Inflammatory macrophage treated with lipopolysaccharide for 1 hour (primary cell): ENCODE measurements around the gene TIFAB.
A peak's percentile ranks its signal among the peaks of the same experiment; 100 is the strongest.

ENCODE experiments used
- DNase-seq, 2 donors: peaks; one replicate each; pipeline ENCODE4 v3.0.0-alpha.2; 2020 to 2022

Gene TIFAB

GRCh38 chr5:135457424-135458071 lies 5.4 kb upstream of the TIFAB start:
- peak; percentile 57 to 82 for DNase-seq

- DNase-seq = peak; percentile 98 to 100
Observed at GRCh38 chr5:135456238-135457099, 4.3 kb upstream of the TIFAB start.

- DNase-seq = no peak
Observed at GRCh38 chr5:135455876-135456237, 3.7 kb upstream of the TIFAB start.

DNA sequence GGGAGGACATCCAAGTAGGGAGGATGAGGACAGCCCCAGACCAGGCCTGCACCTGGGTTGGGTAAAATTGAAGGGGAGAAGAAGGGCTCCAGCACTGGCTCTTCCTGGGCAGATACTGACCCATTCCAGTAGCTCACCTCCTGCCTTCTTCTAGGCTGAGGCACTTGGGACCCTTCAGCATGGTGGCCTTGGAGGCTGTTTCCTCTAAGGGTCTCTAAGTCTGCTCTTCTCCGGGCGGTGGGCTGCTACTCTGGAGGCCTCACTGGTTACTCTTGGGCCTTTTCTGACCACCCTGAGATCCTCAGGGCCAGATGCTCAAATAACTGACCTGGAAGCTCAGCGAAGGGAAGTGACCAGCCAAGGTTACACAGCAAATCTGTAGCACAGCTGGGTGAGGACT lies 2.8 kb upstream of the TIFAB start:
- no peak for DNase-seq

- DNase-seq = no peak
Observed at GRCh38 chr5:135453613-135454012, 1.5 kb upstream of the TIFAB start.

- no peak for DNase-seq
Observed at GRCh38 chr5:135451581-135452320, 400 bp downstream of the TIFAB start.

DNA sequence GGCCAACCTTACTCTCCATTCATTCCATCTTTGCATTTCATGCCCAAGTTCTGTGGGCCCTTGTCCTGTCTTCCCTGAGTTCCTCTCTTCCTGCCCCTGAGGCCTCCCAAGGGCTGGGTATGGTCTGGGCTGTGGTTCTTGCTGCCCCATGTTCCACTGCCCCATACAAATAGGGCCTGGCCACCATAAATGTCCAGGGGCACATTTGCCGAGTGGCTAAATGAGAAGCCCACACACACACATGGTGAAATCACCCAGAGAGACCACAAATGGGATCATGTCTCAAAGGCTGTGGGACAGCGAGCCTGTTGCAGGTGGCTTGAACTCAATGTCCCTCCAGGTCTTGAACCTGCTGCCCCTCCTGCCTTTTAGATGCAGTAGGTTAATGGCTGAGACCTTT lies 1.2 kb downstream of the TIFAB start:
- no peak for DNase-seq

- DNase-seq = no peak
Observed at GRCh38 chr5:135450336-135450735, 1.8 kb downstream of the TIFAB start.

- no peak for DNase-seq
Observed at GRCh38 chr5:135449644-135450043, 2.5 kb downstream of the TIFAB start.

DNA sequence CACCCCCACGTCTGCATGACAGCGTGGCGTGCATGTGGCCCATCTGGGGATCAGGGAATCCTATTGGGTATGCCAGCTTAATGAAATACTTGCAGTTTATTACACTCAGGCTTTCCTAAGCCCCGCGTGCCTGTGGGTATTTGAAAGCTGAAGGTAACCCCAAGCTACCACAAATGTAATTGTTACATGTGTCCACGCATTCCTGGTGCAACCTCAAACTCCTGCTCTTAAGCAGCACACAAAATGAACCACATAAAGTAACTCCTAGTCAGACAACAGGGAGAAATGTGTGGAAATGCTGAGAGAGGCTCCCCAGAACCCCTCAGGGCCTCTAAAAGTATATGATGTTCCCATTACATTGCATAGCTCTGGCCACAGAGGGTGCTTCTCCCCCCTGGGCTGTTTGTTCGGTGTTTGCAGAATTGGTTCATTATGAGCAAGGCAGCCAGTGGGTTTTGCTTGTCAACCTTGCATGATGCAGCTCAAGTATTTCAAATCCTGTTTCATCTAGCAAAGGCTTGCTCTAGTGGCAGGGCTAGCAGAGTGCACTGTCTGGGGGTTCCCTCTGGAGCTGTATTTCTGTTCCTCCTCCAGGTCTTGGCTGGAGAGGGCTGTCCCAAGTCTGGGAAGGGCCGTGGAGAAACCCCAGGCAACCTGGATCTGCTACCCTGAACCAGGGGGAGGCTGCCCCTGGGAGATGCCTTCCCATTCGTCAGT lies 3.2 kb downstream of the TIFAB start:
- no peak for DNase-seq

GRCh38 chr5:135448071-135448739 lies 3.9 kb downstream of the TIFAB start:
- DNase-seq = no peak

- no peak for DNase-seq
Observed at GRCh38 chr5:135447298-135447929, 4.7 kb downstream of the TIFAB start, which contains the start of gene DCANP1. Gene DCANP1 (minus strand): TSS chr5:135447348. CDS start chr5:135447108, 240 bp downstream.

GRCh38 chr5:135446615-135447014 lies 5.5 kb downstream of the TIFAB start:
- DNase-seq = no peak

DNA sequence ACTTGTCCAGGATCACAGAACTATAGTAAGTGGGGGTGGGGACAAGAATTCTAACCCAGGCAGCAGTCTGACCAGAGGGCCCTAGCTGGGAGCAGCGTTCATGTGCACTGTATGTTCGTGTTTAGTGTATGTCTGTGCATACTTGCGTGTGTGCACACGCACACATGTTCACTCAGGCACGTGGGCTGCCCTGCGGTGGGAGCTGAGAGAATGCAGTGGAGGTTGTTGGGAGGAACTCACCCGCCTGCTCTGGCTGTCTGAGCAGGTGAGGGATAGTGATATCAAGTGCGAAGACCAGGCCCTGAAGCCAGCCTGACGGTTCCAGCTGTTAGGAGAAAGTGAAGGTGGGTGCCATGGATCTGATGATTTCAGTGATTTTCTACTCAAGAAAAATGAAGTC lies 5.9 kb downstream of the TIFAB start:
- no peak for DNase-seq

- DNase-seq = no peak
Observed at GRCh38 chr5:135445306-135445985, 6.7 kb downstream of the TIFAB start.

GRCh38 chr5:135444881-135445280 lies 7.3 kb downstream of the TIFAB start:
- DNase-seq = no peak

DNA sequence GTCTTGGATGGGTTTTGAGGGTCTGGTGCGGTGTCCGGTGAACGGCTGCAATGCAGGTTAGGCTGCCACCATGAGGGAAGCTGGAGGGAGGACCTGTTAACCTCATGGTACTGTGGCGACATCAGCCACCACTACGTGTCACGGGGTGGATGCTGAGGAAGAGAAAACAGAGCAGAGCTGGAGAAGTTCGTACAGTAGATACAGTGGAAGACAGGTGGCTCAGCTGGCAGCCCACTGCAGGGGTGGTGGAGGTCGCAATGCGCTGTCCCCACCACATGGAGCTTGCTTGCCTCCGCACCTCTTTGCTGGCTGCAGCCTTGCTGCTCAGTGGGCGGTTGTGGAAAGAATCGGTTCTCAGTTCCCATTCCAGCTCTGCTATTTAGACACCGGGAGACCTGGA lies 7.8 kb downstream of the TIFAB start:
- DNase-seq = peak in 1 of 2 donors; percentile 36

DNA sequence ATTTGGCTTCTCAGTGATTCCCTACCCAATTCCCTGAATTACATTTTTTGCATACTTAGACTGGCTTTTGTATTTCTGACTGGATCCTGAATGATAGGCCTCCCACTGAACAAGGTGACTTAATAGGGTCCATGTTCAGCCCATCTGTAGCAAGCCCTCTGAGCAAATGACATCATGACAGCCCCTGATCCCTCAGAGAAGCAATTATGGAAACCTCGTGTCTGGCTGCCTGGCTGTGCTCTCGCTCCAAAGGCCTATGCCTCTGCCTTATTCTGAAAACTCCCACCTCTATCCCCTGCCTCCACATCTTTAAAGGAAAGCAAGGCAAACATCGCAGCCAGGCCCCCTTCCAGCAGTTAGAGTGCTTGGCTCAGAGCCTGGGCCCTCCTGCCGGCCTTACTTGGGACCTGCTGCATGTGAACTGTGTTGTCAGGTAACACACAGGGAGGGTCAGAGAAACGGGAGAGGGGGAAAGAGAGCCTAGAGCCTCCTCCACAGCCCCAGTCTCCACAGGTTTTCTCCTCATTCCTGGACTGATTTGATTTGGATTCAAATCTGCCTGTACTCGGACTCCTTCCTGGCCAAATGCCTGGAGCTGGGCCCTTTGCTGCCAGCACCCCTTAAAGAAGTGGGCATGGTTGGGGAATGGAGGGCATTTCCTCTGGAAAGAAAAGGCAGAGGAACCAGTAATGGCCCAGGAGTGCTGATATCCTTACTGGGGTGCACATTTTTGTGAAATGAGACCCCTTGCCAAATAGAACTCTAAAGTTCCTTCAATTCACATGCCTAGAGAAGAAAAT lies 8.8 kb downstream of the TIFAB start:
- no peak for DNase-seq

GRCh38 chr5:135442431-135443160 lies 9.6 kb downstream of the TIFAB start:
- no peak for DNase-seq

- DNase-seq = no peak
Observed at GRCh38 chr5:135441919-135442318, 10.2 kb downstream of the TIFAB start.
